AG04450 (cell line): ENCODE results near the gene RAB11FIP4. TPM values are rescaled to one million over a fixed set of nuclear protein-coding genes. Genes with fewer than 3 reads are reported as not detected.

Source experiments
- CTCF ChIA-PET: fragments of 300-600, 350-600 bp; formaldehyde crosslinking; extraction: SDS; loops from one replicate; lab custom pipeline; 2022; ENCODE audit warnings: antibody characterized with exemption, inconsistent platforms; lab: Charles Lee
- POLR2A ChIA-PET: fragments of 350-600 bp; formaldehyde crosslinking; extraction: SDS; loops from one replicate; lab custom pipeline; 2021; ENCODE audit warnings: antibody characterized with exemption, inconsistent platforms; lab: Yijun Ruan, JAX
- DNase-seq: peaks from one replicate; pipeline ENCODE4 v3.0.0-alpha.2; 2011; ENCODE audit warnings: low read depth, low spot score
- H3K27ac ChIP-seq: one replicate; pipeline ENCODE4 v1.5.1; 2012; ENCODE audit warnings: low read depth, low read length, control low read depth
- H3K27me3 ChIP-seq: one replicate; pipeline ENCODE4 v1.6.0; 2012; ENCODE audit warnings: low read length; ENCODE audit not compliant: control insufficient read depth, insufficient read depth
- H3K4me3 ChIP-seq: 2 replicates; pipeline ENCODE4 v1.5.1; 2011; ENCODE audit warnings: mild to moderate bottlenecking, low read depth, low read length, control low read depth
- H3K9me3 ChIP-seq: 2 replicates; pipeline ENCODE4 v1.5.1; 2012; ENCODE audit warnings: low read length; ENCODE audit not compliant: control insufficient read depth, insufficient read depth
- polyA plus RNA-seq: library from polyadenylated mRNA; depleted of rRNA; stranded (reverse); fragments of >200 nt; gene quantifications from 2 replicates; pipeline ENCODE4 v1.2.3, GENCODE V29; 2011
- TF ChIP-seq, protein P1 (sequence below): IDR thresholded peaks from 2 replicates; pipeline ENCODE4 v1.5.1; 2011; ENCODE audit warnings: low read depth, low read length, control low read depth, inconsistent platforms

RAB11FIP4 gene
- polyA plus RNA-seq, 1 experiment: 0.58 TPM

DNA sequence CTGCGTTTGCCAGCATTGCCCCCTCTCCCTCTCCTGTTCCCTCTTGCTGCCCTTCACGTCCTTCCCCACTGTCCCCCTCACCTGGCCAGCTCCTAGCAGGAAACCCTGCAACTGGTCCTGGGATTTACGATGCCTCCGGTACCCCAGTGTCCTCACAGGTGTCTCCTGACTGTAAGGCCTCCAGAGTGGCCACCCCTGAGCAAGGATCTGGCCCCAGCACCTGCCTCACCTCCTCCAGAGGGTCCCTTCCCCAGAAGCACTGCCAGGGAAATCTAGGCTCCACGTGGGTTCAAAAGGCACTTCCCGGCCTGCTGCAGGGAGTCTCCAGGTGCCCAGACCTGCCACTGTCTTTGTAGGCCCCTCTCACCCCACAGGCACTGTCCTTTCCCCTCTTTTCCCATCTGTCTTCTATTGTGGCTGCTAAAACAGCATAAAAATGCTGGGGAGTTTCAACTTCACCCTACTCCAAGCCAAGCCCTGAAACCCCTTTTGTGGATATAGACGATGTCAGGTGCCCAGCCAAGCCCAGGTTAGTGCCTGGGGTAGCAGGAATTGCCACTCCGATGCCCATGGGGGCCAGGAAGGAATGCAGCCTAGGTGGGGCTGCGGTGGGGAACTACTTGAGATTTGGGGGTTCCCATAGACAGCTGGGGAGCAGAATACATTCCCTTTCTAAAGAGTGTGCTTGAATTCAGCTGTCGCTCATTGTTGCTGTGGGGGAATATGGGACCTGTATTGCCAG, 25.7 kb downstream of the RAB11FIP4 start:
- Histone ChIP-seq H3K9me3 (no peaks in the 10 kb centered on the region), H3K4me3 (no peak overlapping the region), H3K27ac (no peak overlapping the region), H3K27me3 (peaks cover 8% of the 10 kb centered on the region)
- TF ChIP-seq, protein P1, sequence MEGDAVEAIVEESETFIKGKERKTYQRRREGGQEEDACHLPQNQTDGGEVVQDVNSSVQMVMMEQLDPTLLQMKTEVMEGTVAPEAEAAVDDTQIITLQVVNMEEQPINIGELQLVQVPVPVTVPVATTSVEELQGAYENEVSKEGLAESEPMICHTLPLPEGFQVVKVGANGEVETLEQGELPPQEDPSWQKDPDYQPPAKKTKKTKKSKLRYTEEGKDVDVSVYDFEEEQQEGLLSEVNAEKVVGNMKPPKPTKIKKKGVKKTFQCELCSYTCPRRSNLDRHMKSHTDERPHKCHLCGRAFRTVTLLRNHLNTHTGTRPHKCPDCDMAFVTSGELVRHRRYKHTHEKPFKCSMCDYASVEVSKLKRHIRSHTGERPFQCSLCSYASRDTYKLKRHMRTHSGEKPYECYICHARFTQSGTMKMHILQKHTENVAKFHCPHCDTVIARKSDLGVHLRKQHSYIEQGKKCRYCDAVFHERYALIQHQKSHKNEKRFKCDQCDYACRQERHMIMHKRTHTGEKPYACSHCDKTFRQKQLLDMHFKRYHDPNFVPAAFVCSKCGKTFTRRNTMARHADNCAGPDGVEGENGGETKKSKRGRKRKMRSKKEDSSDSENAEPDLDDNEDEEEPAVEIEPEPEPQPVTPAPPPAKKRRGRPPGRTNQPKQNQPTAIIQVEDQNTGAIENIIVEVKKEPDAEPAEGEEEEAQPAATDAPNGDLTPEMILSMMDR: no peak
- POLR2A ChIA-PET: interaction anchor here (0.6 kb wide), 1 partner anchor 12 kb away, joined by 4 read pairs; no protein-coding TSS in a partner anchor
- CTCF ChIA-PET: no interaction called here
- no peak for DNase-seq

DNA sequence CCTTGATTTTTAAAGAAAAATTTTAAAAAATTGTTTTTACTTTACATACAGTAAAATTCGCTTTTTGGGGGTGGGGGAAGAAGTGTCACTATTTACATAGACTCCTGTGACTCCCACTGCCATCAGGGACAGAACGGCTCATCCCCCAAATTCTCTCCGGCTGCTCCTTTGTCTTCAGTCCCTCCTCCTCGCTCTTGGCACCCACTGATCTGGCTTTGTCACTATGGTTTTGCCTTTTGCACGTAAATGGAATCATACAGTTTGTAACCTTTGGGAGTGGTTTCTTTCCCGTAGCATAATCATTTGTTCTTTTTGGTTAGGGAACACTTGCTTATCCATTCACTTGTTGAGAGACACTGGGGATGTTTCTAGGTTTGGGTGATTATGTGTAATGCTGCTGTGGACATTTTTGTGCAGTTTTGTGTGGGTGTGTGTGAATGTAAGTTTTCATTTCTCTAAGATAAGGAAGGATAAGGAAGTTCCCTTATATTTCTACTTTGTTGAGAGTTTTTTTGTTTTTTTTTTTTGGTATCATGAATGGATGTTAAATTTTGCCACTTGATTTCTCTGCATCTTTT, 27.4 kb downstream of the RAB11FIP4 start:
- POLR2A ChIA-PET: no interaction called here
- no peak for DNase-seq
- TF ChIP-seq, protein P1: no peak
- Histone ChIP-seq H3K27me3 (peaks cover 14% of the 10 kb centered on the region), H3K9me3 (no peaks in the 10 kb centered on the region), H3K27ac (no peak overlapping the region), H3K4me3 (no peak overlapping the region)
- CTCF ChIA-PET: interaction anchor here (0.6 kb wide), 1 partner anchor 219 kb away, joined by 3 read pairs; no protein-coding TSS in a partner anchor

DNA sequence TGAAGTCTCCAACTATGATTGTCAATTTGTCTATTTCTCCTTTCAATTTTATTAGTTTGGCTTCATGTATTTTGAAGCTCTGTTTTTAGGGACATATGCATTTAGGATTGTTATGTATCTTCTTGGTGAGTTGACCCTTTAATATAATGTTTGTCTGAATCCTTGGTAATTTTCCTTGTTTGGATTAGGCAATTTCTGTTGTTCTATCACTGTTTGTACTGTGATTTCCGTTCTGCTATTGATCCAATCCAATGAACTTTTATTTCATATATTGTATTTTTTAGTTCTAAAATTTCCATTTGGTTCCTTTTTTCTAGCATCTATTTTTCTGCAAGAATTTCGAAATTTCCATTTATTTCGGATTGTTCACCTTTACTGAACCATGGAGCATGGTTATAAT, 31.0 kb downstream of the RAB11FIP4 start:
- H3K4me3 ChIP-seq: no peak overlapping the region
- POLR2A ChIA-PET: no interaction called here
- H3K9me3 ChIP-seq: no peaks in the 10 kb centered on the region
- TF ChIP-seq, protein P1: no peak
- peaks cover 19% of the 10 kb centered on the region for H3K27me3 ChIP-seq
- DNase-seq: no peak
- CTCF ChIA-PET: no interaction called here
- no peak overlapping the region for H3K27ac ChIP-seq

DNA sequence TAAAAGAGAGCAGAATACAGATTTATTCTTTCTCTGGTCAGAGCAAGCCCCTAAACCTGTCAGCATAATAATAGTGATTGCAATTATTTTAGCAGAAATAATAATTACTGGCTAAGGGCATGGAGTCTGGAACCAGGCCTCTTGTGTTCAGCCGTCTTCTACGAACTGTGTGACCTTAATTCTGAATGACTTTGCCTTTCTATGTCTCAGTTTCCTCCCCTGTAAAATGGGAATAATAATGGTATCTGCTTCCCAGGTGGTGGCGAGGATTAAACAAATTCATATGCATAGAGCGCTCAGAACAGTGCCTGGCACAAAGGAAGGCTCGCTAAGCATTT, 33.4 kb downstream of the RAB11FIP4 start:
- H3K27ac ChIP-seq: no peak overlapping the region
- no peaks in the 10 kb centered on the region; the same call in 1 of the 2 replicates for H3K9me3 ChIP-seq
- TF ChIP-seq, protein P1: no peak
- CTCF ChIA-PET: no interaction called here
- POLR2A ChIA-PET: interaction anchor here (0.5 kb wide), 1 partner anchor 463 kb away, joined by 3 read pairs; no protein-coding TSS in a partner anchor
- no peak for DNase-seq
- peaks cover 35% of the 10 kb centered on the region for H3K27me3 ChIP-seq
- H3K4me3 ChIP-seq: no peak overlapping the region
